Body of pancreas (tissue), 4 donors: Measurements from ENCODE around the gene NR2F1-AS1. TPM values are rescaled to one million over a fixed set of nuclear protein-coding genes. Genes with fewer than 3 reads are reported as not detected.

Experiments used
- ATAC-seq: fragments of 150-250 bp; one replicate; pipeline ENCODE4 v1.9.1; 2016
- DNase-seq, 4 donors: peaks; one replicate each; pipeline ENCODE4 v3.0.0-alpha.2; 2019
- H3K27ac ChIP-seq, 4 donors: fragments of 200-600 bp; sonication (generic); 1 replicate in 3 of 4; 2 replicates in 1 of 4; pipeline versions ENCODE4 v1.5.1 to v1.6.1; 2016 to 2019; ENCODE audit warnings: mild to moderate bottlenecking in 1 of 4, mixed read lengths in 1 of 4, moderate library complexity in 1 of 4
- H3K27me3 ChIP-seq, 2 donors: fragments of 200-600 bp; sonication (generic); one replicate each; pipeline ENCODE4 v1.6.0; 2016; ENCODE audit warnings: mild to moderate bottlenecking in 1 of 2
- H3K36me3 ChIP-seq, 2 donors: fragments of 200-600 bp; sonication (generic); replicated peaks in 1 of 2; 2 replicates each; pipeline ENCODE4 v1.5.1; 2016; ENCODE audit warnings: low read depth in 2 of 2; ENCODE audit not compliant: insufficient read depth in 1 of 2
- H3K4me1 ChIP-seq: fragments of 200-600 bp; sonication (generic); one replicate; pipeline ENCODE4 v1.6.0; 2016
- H3K4me3 ChIP-seq, 2 donors: fragments of 200-600 bp; sonication (generic); 1 replicate in 1 of 2; 2 replicates in 1 of 2; pipeline ENCODE4 v1.5.1; 2016 to 2019
- H3K9me3 ChIP-seq, 3 donors: fragments of 200-600 bp; sonication (generic); 1 replicate in 2 of 3; 2 replicates in 1 of 3; pipeline ENCODE4 v1.5.1; 2016
- POLR2A ChIP-seq, 3 donors: fragments of 450-650 bp; IDR thresholded peaks; one replicate each; pipeline ENCODE4 v1.6.1; 2016; ENCODE audit warnings: antibody characterized with exemption in 3 of 3, mild to moderate bottlenecking in 2 of 3
- WGBS, 2 donors: methylation state at CpG; one replicate each; pipeline ENCODE4 v1.1.5; 2017; 5-methylcytosine and 5-hydroxymethylcytosine counted together
- intact Hi-C: fragments of 100-400 bp; cut with DNase I; formaldehyde crosslinking; loops from one replicate; pipeline ENCODE4 v1.15.1; 2023
- total RNA-seq, 2 donors: library from RNA; depleted of rRNA; stranded (reverse); fragments of >200 nt; gene quantifications; one replicate each; pipeline ENCODE4 v1.1.0, GENCODE V29; 2016
- TF ChIP-seq, protein P1 (sequence below), 7 experiments: fragments of 450-650 bp in 4 of 7; fragments of 200-600 bp in 3 of 7; sonication (generic) in 3 of 7; IDR thresholded peaks; one replicate each; pipeline ENCODE4 v1.5.1; 2016 to 2019; ENCODE audit warnings: antibody characterized with exemption in 7 of 7

Gene NR2F1-AS1
- total RNA-seq, 2 donors from 2014 or later = 4.9 to 5.3 TPM

- TF ChIP-seq, protein P1, sequence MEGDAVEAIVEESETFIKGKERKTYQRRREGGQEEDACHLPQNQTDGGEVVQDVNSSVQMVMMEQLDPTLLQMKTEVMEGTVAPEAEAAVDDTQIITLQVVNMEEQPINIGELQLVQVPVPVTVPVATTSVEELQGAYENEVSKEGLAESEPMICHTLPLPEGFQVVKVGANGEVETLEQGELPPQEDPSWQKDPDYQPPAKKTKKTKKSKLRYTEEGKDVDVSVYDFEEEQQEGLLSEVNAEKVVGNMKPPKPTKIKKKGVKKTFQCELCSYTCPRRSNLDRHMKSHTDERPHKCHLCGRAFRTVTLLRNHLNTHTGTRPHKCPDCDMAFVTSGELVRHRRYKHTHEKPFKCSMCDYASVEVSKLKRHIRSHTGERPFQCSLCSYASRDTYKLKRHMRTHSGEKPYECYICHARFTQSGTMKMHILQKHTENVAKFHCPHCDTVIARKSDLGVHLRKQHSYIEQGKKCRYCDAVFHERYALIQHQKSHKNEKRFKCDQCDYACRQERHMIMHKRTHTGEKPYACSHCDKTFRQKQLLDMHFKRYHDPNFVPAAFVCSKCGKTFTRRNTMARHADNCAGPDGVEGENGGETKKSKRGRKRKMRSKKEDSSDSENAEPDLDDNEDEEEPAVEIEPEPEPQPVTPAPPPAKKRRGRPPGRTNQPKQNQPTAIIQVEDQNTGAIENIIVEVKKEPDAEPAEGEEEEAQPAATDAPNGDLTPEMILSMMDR (IDR thresholded peaks at IDR 0.05) = no peak
- TF ChIP-seq POLR2A (IDR thresholded peaks at IDR 0.05) = no peak
- no peaks in the 10 kb centered on the region for H3K9me3 ChIP-seq
- H3K4me1 ChIP-seq = peaks cover 5% of the 10 kb centered on the region
- no peak overlapping the region for H3K4me3 ChIP-seq
- ATAC-seq (no peak), DNase-seq (no peak)
- 59 to 71% methylated on average over 27 to 37 of the region's 37 CpGs for WGBS, 2 donors
- no peaks in the 10 kb centered on the region for H3K36me3 ChIP-seq
- H3K27ac ChIP-seq = no peak overlapping the region
- H3K27me3 ChIP-seq = peaks cover 0 to 3% of the 10 kb centered on the region in 2 donors
- intact Hi-C loops = loop anchor here (10.0 kb wide), 1 partner anchor 190 kb away; no protein-coding TSS in a partner anchor
Measured at GRCh38 chr5:93594591-93595419, 13.8 kb upstream of the NR2F1-AS1 start.

DNA sequence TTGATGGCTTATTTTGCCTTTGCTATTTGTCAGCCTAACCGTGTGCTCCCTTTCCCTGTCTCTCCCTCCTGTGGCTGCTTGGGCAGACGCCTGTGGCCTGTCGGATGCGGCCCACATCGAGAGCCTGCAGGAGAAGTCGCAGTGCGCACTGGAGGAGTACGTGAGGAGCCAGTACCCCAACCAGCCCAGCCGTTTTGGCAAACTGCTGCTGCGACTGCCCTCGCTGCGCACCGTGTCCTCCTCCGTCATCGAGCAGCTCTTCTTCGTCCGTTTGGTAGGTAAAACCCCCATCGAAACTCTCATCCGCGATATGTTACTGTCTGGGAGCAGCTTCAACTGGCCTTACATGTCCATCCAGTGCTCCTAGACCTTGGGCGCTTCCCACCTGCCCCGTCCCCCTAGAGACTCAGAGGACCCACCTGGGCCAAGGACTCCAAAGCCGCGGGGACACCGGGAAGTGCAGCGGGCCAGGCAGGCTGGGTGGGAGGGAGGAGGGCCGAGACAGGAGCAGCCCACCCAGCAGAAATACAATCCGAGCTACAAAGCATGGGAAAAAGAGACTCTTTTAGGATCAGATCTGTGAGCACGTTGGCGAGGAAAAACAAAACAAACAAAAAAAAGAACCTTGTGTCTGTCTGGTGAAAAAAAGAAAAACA lies 12.6 kb upstream of the NR2F1-AS1 start:
- H3K27me3 ChIP-seq = no peaks in the 10 kb centered on the region
- no peak for DNase-seq
- intact Hi-C loops = loop anchor here (10.0 kb wide), 1 partner anchor 191 kb away; no protein-coding TSS in a partner anchor

GRCh38 chr5:93592883-93593282 lies 11.9 kb upstream of the NR2F1-AS1 start:
- TF ChIP-seq POLR2A (IDR thresholded peaks at IDR 0.05) = no peak
- TF ChIP-seq, protein P1 (IDR thresholded peaks at IDR 0.05) = no peak
- Histone ChIP-seq H3K9me3 (no peaks in the 10 kb centered on the region), H3K4me3 (no peak overlapping the region), H3K4me1 (no peaks in the 10 kb centered on the region), H3K27me3 (no peaks in the 10 kb centered on the region), H3K36me3 (no peaks in the 10 kb centered on the region), H3K27ac (no peak overlapping the region)
- intact Hi-C loops = loop anchor here (10.0 kb wide), 1 partner anchor 192 kb away; no protein-coding TSS in a partner anchor
- ATAC-seq (no peak), DNase-seq (no peak)
- 75 to 90% methylated on average over 5 of the region's 5 CpGs for WGBS, 2 donors

More for the DNA sequence above, 12.6 kb upstream of the NR2F1-AS1 start:
- no peak for TF ChIP-seq POLR2A (IDR thresholded peaks at IDR 0.05)
- TF ChIP-seq, protein P1 (IDR thresholded peaks at IDR 0.05) = no peak
- H3K27ac ChIP-seq = no peak overlapping the region
- no peaks in the 10 kb centered on the region for H3K36me3 ChIP-seq
- no peaks in the 10 kb centered on the region for H3K9me3 ChIP-seq
- H3K4me3 ChIP-seq = no peak overlapping the region
- WGBS, 2 donors = 66 to 84% methylated on average over 30 of the region's 30 CpGs
- no peak for ATAC-seq
- no peaks in the 10 kb centered on the region for H3K4me1 ChIP-seq

DNA sequence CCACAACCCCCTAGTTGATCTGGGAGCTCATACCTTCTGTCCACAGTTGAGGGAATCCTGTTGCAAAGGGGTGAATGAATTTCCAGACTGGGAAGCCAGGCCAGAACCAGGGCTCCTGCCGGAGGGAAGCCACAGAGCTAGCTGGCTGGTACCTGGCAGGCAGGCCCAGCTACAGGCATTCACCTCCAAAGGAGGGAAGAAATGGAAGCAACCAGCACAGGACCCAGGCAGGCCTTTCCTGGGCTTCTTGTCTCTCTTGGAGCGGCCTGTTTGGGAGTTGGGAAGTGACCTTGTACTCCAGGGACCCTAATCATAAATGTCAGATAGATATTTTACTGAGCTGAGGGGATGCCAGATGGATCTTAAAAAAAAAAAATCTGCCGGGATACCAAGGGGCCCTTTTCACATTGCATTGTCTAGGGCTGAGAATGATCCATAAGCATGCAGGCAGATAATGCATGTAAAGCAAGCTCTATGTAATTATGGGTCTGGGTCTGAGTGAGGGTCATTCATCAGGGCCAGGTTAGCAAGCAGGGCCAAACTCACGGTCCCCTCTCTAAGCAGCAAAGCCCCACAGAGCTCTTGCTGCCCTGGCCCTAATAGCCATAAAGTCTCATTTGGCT lies 10.4 kb upstream of the NR2F1-AS1 start:
- no peak for TF ChIP-seq POLR2A (IDR thresholded peaks at IDR 0.05)
- TF ChIP-seq, protein P1 (IDR thresholded peaks at IDR 0.05) = no peak
- ATAC-seq = no peak
- intact Hi-C loops = loop anchor here (10.0 kb wide), 1 partner anchor 193 kb away; no protein-coding TSS in a partner anchor
- Histone ChIP-seq H3K4me3 (no peak overlapping the region), H3K9me3 (no peaks in the 10 kb centered on the region), H3K36me3 (no peaks in the 10 kb centered on the region), H3K27ac (no peak overlapping the region), H3K4me1 (no peaks in the 10 kb centered on the region), H3K27me3 (no peaks in the 10 kb centered on the region)
- no peak for DNase-seq
- WGBS, 2 donors = 75 to 82% methylated on average over 4 of the region's 4 CpGs
